ENCODE measurements around the gene TSPAN9.
A peak's percentile ranks its signal among the peaks of the same experiment; 100 is the strongest.

The TSPAN9 gene

GRCh38 chr12:3241621-3242020, 164.4 kb downstream of the TSPAN9 start:
- no peak for TF ChIP-seq CTCF (conservative IDR thresholded peaks at IDR 0.05)
- H3K27ac ChIP-seq = no peak overlapping the region

GRCh38 chr12:3242199-3242863, 165.2 kb downstream of the TSPAN9 start:
- TF ChIP-seq CTCF (conservative IDR thresholded peaks at IDR 0.05) = no peak
- H3K27ac ChIP-seq = no peak overlapping the region

GRCh38 chr12:3243376-3244084, 166.4 kb downstream of the TSPAN9 start:
- TF ChIP-seq CTCF (conservative IDR thresholded peaks at IDR 0.05) = no peak
- H3K27ac ChIP-seq = no peak overlapping the region

- TF ChIP-seq CTCF (conservative IDR thresholded peaks at IDR 0.05) = no peak
- H3K27ac ChIP-seq = no peak overlapping the region
Measured at GRCh38 chr12:3244219-3244750, 167.1 kb downstream of the TSPAN9 start.

- no peak overlapping the region for H3K27ac ChIP-seq
- TF ChIP-seq CTCF (conservative IDR thresholded peaks at IDR 0.05) = no peak
Measured at GRCh38 chr12:3246253-3246652, 169.1 kb downstream of the TSPAN9 start.

GRCh38 chr12:3247077-3247476, 169.9 kb downstream of the TSPAN9 start:
- H3K27ac ChIP-seq = no peak overlapping the region
- no peak for TF ChIP-seq CTCF (conservative IDR thresholded peaks at IDR 0.05)

GRCh38 chr12:3247629-3248161, 170.5 kb downstream of the TSPAN9 start:
- peak overlapping the region; percentile 47 for H3K27ac ChIP-seq
- TF ChIP-seq CTCF (conservative IDR thresholded peaks at IDR 0.05) = no peak
